ENCODE data around the gene KIAA1549. TPM values are rescaled to one million over a fixed set of nuclear protein-coding genes. Genes with fewer than 3 reads are reported as not detected.

The KIAA1549 gene
- total RNA-seq, 4 donors from 2014 or later = 1.6 to 2.4 (median 1.7) TPM

DNA sequence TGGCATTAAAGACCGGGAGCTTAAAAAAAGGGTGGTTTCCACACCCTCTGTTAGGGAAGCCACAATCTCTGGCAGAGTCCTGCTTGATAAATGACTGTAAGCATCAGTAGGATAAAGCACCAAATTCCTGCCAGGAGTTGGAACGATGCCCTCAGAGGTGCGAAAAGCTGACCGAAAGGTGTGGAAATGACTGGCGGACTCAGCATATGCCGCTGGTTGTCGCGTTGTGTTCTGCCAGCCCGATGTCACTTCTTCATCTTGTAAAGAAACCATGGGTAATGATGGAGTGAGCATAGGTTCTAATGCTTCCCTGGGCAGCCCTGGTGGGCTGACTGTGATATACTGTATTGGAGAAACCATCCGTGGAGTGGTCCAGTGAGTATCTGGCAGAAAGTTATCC is 62.4 kb downstream of the KIAA1549 start:
- no peak overlapping the region for H3K27ac ChIP-seq
- peaks cover 0 to 28% (median 0%) of the 10 kb centered on the region in 3 donors for H3K36me3 ChIP-seq
- peaks cover 0 to 3% (median 0%) of the 10 kb centered on the region in 4 donors for H3K9me3 ChIP-seq
- H3K4me1 ChIP-seq = no peaks in the 10 kb centered on the region
- no peaks in the 10 kb centered on the region for H3K27me3 ChIP-seq
- 95 to 97% methylated on average over 10 of the region's 10 CpGs for whole genome bisulfite sequencing, 2 donors
- TF ChIP-seq EP300 (IDR thresholded peaks at IDR 0.05) (no peak), POLR2A (IDR thresholded peaks at IDR 0.05) (no peak)
- TF ChIP-seq, protein P1, sequence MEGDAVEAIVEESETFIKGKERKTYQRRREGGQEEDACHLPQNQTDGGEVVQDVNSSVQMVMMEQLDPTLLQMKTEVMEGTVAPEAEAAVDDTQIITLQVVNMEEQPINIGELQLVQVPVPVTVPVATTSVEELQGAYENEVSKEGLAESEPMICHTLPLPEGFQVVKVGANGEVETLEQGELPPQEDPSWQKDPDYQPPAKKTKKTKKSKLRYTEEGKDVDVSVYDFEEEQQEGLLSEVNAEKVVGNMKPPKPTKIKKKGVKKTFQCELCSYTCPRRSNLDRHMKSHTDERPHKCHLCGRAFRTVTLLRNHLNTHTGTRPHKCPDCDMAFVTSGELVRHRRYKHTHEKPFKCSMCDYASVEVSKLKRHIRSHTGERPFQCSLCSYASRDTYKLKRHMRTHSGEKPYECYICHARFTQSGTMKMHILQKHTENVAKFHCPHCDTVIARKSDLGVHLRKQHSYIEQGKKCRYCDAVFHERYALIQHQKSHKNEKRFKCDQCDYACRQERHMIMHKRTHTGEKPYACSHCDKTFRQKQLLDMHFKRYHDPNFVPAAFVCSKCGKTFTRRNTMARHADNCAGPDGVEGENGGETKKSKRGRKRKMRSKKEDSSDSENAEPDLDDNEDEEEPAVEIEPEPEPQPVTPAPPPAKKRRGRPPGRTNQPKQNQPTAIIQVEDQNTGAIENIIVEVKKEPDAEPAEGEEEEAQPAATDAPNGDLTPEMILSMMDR (IDR thresholded peaks at IDR 0.05) = no peak
- no peak overlapping the region for H3K4me3 ChIP-seq
- no peak for DNase-seq (ENCODE audit: low spot score in 2 of 2)

DNA sequence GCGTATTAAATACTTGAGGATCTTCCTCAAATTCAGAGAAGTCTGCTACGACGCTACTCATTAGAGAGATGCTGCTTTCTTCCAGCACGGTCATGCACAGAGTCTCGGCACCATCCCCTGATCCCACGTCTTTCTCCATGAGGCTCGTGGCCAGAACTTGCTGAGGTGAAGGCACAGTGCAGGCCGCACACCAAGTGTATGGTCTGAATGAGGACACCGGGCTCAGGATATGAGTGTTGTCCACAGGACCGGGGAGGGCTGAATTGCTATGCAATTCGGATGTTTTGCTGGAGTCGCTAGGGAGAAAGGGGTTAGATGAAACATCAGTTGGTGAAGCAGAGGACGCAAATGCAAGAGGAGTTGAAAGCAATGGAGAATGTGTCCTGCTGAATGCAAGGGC is 63.0 kb downstream of the KIAA1549 start:
- no peak for DNase-seq (ENCODE audit: low spot score in 2 of 2)
- WGBS, 2 donors = 98% methylated on average over 13 of the region's 13 CpGs
- Histone ChIP-seq H3K9me3 (peaks cover 0 to 3% (median 0%) of the 10 kb centered on the region in 4 donors), H3K27me3 (no peaks in the 10 kb centered on the region), H3K27ac (no peak overlapping the region), H3K4me3 (no peak overlapping the region), H3K4me1 (no peaks in the 10 kb centered on the region), H3K36me3 (peaks cover 0 to 28% (median 0%) of the 10 kb centered on the region in 3 donors)
- TF ChIP-seq EP300 (IDR thresholded peaks at IDR 0.05) (no peak), POLR2A (IDR thresholded peaks at IDR 0.05) (no peak)
- TF ChIP-seq, protein P1 (IDR thresholded peaks at IDR 0.05) = no peak

DNA sequence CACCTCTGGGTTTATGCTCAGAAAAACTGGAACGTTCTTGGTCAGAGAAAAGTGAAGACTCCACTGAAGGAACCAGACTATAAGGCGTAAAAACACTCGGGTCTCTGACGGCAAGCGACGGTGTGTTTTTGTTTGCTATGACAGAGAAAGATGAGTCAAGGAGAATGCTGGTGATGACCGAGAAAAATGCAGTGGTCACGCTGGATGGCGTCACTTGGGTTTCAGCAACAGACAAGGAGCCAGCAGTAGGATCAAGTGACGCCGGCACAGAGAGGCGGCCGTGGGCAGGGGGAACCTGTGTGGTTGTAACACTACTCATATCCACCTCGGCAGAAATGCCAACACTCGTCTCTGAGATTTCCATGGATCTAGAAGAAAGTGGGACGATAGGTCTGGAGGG is 63.4 kb downstream of the KIAA1549 start:
- no peak overlapping the region for H3K27ac ChIP-seq
- H3K36me3 ChIP-seq = peaks cover 0 to 28% (median 0%) of the 10 kb centered on the region in 3 donors
- 94 to 96% methylated on average over 16 of the region's 16 CpGs for WGBS, 2 donors
- no peak for DNase-seq (ENCODE audit: low spot score in 2 of 2)
- H3K9me3 ChIP-seq = peaks cover 0 to 6% (median 0%) of the 10 kb centered on the region in 4 donors
- no peak overlapping the region for H3K4me3 ChIP-seq
- TF ChIP-seq, protein P1 (IDR thresholded peaks at IDR 0.05) = no peak
- H3K4me1 ChIP-seq = no peaks in the 10 kb centered on the region
- H3K27me3 ChIP-seq = no peaks in the 10 kb centered on the region

DNA sequence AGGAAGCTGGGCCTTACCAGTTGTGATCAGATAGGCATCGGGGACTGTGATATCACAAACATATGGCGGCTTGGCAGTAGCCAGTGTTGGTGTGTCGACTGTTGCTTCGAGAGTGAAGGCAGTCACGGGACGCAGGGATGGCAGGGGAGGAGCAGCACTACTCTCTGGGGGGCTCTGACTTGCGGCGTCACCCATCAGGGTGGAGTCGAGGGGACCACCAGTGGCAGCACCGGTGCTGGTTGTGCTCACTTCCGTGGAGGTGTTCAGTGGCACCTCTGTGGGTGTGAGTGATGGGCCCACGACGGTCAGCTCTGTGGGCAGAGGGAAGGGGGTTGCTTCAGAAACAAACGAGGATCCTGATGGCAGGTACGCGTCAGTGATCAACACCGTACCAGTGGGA is 64.5 kb downstream of the KIAA1549 start:
- Histone ChIP-seq H3K4me1 (no peaks in the 10 kb centered on the region), H3K36me3 (peaks cover 0 to 28% (median 0%) of the 10 kb centered on the region in 3 donors), H3K27ac (no peak overlapping the region), H3K9me3 (peaks cover 0 to 6% (median 0%) of the 10 kb centered on the region in 4 donors), H3K27me3 (no peaks in the 10 kb centered on the region), H3K4me3 (no peak overlapping the region)
- DNase-seq (ENCODE audit: low spot score in 2 of 2) = no peak
- 90 to 94% methylated on average over 17 of the region's 17 CpGs for WGBS, 2 donors
- TF ChIP-seq EP300 (IDR thresholded peaks at IDR 0.05) (no peak), POLR2A (IDR thresholded peaks at IDR 0.05) (no peak)
- TF ChIP-seq, protein P1 (IDR thresholded peaks at IDR 0.05) = no peak

DNA sequence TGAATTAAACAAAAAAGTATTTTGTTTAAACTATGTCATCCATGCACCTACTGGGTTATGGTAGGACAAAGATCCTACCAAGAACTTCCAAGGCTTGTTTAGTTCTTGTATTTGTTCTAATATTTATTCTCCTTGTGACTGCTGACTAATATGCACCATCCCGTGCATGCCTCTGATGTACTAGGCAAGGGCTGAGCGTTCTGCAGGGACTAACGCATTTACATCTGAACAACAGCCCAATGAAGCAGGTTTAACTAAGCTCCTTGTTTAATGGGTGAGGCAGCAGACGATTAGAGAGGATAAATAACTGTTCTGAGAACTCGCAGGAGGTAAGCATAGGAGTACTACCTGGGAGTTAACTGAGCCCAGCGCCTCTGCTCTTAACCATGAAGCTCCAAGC is 64.9 kb downstream of the KIAA1549 start:
- WGBS, 2 donors = 94 to 95% methylated on average over 6 of the region's 6 CpGs
- Histone ChIP-seq H3K36me3 (peaks cover 0 to 28% (median 0%) of the 10 kb centered on the region in 3 donors), H3K4me3 (no peak overlapping the region), H3K9me3 (peaks cover 0 to 6% (median 0%) of the 10 kb centered on the region in 4 donors), H3K27me3 (no peaks in the 10 kb centered on the region), H3K4me1 (no peaks in the 10 kb centered on the region), H3K27ac (no peak overlapping the region)
- DNase-seq (ENCODE audit: low spot score in 2 of 2) = no peak
- no peak for TF ChIP-seq EP300 (IDR thresholded peaks at IDR 0.05)
- no peak for TF ChIP-seq POLR2A (IDR thresholded peaks at IDR 0.05)

DNA sequence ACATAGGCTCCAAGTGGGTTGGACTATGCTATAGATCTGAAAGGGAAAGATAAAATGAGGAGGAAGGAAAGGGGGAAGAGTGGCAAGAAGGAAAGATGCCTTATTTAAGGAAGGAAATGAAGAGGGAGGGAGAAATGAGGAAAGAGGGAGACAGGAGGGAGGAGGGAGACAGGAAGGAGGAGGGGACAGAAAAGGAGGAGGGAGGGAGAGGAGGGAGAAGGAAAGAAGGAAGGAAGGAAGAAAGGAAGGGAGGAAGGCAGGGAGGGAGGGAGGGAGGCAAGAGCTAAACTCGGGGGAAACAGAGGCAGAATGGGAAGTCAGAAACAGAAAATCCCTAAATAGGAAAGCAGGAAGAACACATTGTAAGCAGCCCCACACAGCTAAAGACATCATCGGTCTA is 67.4 kb downstream of the KIAA1549 start:
- Histone ChIP-seq H3K9me3 (peaks cover 0 to 6% (median 0%) of the 10 kb centered on the region in 4 donors), H3K4me1 (no peaks in the 10 kb centered on the region), H3K27ac (no peak overlapping the region), H3K27me3 (no peaks in the 10 kb centered on the region), H3K4me3 (no peak overlapping the region), H3K36me3 (peaks cover 0 to 23% (median 0%) of the 10 kb centered on the region in 3 donors)
- 80 to 86% methylated on average over 2 of the region's 2 CpGs for WGBS, 2 donors
- TF ChIP-seq, protein P1 (IDR thresholded peaks at IDR 0.05) = no peak
- TF ChIP-seq POLR2A (IDR thresholded peaks at IDR 0.05) (no peak), EP300 (IDR thresholded peaks at IDR 0.05) (no peak)
- no peak for DNase-seq (ENCODE audit: low spot score in 2 of 2)

All from tibial nerve (tissue), 4 donors.